AG08396 (cell line): Measurements from ENCODE around the gene DRC1.

ENCODE experiments used
- DNase-seq: peaks from one replicate; pipeline ENCODE4 v3.0.0; 2012; ENCODE audit warnings: low spot score, mixed read lengths

The DRC1 gene

DNA sequence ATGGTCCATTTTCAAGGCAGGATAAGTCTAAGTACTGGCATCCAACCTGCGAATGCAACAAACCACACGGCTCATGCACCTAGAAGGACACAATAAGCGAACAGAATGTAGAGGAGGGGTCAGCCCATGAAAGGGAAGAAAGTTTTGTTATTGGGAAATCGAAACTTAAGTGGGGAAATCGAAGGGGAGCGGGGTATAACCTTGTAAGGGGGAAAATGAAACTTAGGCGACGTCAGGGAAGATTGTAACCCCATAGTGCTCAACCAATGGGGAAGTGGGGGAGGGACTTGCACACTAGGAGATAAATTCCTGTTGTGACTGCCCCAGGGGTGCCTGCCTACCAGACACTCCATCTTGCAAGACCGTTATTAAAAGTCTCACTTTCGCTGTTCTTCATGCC, 91.8 kb downstream of the DRC1 start:
- DNase-seq: no peak

DNA sequence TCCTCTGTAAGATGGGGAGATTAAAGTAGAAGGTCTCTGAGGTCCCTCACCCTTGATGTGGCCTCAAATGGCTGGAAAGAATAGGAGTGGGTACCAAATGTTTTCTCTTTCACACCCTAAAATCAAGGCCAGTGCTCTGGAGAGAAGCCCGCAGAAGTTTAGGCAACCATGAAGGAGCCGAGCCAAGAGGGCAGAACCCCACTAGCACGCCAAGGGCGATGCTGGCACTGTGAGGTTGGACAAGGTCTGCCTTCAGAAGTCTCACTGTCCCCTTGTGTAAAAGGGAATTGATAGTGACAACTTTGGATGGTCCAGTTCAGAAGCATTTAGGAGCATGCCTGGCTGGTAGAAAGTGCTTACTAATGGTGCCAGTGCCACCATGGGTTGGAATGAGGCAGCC, 92.5 kb downstream of the DRC1 start:
- DNase-seq: no peak

DNA sequence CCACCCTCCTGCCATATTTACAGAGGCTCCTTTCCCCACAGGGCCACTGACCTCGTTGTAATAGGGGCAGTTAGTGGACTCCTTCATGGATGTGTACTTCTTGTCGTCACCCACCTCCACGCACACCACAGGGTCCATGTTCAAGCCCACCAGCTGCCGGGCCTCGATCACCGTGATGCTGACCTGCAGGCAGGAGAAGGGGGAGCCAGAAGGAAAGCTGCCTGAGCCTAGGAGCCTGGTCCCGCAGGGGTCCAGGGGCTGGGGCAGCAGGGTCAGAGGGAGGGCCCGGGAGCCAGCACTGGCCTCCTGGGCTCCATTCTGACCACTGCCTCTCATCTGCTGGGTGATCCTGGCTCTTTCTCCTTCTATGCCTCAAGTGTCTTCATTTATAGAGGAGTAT, 93.2 kb downstream of the DRC1 start:
- DNase-seq: no peak

DNA sequence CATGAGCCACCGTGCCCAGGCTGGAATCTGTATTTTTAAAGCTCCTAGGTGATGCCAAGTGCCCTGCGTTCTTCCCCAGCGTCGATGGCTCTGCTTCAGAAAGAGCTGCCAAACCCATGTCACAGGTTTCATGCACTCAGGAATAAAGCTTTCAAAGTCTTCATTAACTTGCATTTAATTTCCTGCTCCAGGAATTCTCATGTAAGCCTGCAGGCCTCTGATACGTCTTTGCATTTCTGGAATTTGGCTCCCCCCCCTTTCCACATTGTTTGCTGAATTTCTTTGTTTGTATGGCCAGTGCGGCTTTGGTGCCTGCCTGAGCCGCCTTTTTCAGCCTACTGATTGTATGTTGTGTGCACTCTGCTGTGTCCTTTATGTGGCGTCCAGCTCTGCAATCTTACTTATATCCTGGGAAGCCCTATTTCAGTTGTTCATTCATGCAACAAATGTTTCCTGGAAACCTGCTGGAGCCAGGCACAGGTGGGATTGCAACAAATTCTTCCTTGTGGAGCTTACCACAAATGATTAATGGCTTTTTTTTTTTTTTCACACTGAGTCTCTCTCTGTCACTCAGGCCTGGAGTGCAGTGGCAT, 94.1 kb downstream of the DRC1 start:
- DNase-seq: no peak

DNA sequence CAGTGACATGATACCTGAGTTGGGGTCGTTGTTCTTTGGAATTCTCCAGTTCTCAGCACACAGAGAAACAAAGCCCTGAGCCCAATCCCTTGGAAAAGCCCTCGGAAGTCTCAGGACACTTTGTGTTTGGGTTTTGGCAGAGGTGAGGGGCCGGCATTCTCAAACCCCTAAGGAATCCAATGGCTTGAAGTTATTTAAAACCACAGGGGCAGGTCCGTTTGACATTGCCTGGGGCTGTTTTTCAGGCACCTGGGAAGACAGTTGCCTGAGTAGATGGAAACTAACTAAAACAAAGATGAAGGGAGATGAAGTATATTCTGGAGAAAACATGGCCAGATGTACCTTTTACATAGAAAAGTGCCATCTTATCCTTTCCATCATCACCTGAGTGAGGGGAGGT, 98.7 kb downstream of the DRC1 start:
- DNase-seq: no peak

DNA sequence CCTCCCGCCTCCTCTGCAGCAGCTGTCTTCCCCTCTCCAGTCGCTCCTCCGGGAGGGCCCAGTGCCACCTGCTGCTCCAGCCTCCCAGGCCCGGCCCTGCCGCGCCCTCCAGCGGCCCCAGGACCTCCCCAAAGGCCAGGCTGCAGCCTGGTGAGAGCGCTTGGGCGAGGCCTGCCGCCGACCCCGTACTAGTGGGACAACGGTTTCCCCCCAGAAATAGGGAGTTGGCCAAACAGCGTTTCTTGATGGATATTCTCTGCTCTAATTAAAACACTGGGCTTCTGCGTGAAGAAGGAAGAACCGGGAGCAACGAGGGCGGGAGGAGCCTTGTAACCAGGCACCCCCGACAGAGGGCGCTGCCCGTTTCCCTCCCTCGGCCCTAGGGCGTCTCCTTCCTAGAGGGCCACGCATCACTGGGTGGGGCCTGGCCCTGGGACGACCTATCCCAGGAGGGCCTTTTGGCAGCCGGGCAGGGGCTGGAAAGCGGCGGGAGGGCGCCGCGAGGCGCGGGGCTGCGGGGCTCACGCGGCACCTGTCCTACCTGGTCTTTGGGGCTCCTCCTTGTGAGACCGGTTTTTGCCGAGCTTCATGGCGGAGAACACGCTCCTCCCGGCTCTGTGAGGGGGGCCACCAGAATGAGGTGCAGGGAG, 101.6 kb downstream of the DRC1 start:
- peak; percentile 86 for DNase-seq

DNA sequence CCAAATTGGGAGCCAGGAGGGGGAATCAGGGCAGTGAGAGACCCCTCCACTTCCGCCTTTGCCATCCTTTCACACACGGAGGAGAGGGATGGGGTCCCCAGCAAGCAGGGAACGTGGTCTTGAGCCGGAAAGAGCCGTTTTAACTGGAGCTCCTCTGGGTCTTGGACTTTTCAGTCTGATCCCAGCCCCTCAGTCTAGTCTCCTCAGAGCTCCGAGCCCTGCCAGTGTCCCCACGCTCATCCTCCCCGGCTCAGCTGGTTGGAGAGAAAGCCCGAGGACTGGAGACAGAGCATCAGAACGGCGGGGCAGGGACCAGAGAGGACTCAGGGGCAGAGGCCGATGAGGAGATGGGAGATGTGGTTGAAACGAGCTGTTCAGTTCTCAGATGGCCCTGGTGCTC, 102.3 kb downstream of the DRC1 start:
- no peak for DNase-seq

DNA sequence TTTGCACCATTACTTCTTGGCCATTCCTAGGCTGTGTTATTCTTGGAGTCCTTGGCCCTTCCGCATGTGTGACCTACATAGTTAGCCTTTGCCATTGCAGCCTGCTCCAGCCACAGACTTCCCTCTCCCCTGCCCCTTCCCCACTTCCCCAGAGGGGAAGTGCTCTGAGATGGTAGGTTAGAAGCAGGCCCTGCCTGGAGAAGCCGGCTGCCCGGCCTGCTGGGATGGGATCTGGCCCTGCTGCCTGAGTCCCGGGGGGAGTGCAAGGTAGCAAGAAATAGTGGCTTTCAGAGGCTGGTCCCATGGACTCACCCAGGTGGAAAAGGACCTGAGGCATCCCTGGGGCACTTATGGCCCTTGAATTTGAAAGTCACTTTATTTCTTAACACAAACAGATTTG, 104.6 kb downstream of the DRC1 start:
- DNase-seq: no peak
